NCI-H1105 (cell line): ENCODE measurements around the gene AMBP.

Source experiments
- DNase-seq: peaks from one replicate; lab custom pipeline; 2025; lab: John Stamatoyannopoulos, UW

Gene AMBP

GRCh38 chr9:114112778-114113584 is 34.9 kb upstream of the AMBP start:
- DNase-seq: no peak

- no peak for DNase-seq
Measured at GRCh38 chr9:114112325-114112724, 34.2 kb upstream of the AMBP start.

- DNase-seq: no peak
Measured at GRCh38 chr9:114110180-114110579, 32.1 kb upstream of the AMBP start.

- DNase-seq: no peak
Measured at GRCh38 chr9:114109124-114109523, 31.0 kb upstream of the AMBP start.

DNA sequence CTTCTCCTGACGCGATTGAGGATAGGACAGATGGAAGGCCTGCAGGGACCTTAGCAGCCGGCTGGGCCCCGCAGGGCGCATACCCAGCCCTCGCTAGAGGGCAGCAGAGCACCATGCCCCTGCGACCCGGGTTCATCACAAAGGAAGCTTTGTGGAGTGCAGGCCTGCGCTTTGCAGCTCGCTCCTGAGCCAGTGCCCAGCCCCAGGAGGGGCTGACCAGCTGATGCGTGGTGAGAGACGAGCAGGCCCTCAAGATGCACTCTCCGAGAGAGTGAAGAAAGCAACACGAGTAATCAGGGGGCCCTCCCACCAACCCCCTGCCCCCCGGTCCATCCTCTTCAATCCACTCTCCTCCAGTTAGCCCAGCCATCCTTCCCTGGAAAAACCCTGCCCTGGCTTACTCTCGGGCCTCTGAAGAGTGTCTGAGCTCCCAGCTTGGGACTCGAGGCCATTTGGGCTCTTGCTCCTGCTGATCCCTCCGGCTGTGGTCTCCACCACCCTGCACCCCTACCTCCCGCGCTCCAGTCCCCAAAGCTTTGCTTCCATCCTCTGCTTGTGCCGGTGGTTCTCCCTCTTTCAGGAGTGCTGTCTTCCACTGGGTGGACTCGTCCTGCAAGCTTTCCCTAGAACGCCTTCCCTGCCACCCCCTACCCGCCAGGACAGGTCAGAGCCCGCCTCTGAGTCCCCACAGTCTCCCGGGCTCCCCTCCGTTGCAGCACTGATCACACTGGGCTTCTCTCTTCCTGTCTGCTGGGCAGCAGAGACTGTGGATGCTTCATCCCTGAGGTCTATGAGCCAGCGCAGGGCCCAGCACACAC is 30.1 kb upstream of the AMBP start:
- peak; percentile 58 for DNase-seq

- no peak for DNase-seq
Measured at GRCh38 chr9:114107286-114108001, 29.3 kb upstream of the AMBP start.

DNA sequence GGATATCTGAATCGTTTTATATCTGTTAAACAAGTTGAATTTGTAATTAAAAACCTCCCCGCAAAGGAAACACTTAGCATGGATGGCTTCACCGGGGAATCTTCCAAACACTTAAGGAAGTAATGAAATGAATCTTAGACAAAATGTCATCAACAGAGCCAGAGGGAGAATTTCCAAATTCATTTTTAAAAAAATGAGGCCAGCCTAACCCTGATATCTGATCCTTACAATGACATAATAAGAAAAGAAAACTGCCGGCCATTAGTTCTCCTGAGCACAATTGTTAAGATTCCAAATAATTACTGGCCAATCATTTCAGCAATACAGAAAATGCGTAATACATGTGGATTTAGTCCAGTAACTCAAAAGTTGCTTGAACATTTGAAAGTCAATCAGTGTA is 27.1 kb upstream of the AMBP start:
- DNase-seq: no peak

DNA sequence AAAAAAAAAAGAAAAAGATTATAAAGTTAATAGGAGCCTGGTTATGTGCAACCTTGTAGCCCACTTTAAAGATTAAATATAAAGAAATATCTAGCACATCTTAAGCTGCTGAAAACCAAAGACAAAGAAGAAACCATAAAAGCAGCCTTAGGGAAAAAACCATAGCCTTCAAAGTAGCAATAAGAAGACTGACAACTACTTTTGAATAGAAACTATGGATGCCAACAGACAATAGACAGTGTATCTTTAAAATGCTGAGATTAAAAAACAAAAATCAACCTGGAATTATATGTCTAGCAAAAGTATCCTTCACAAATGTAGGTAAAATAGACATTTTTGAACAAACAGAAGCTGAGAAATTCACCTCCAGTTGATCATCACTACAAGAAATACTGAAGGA is 24.4 kb upstream of the AMBP start:
- no peak for DNase-seq

GRCh38 chr9:114100536-114100935 is 22.4 kb upstream of the AMBP start:
- DNase-seq: no peak

GRCh38 chr9:114099669-114100270 is 21.7 kb upstream of the AMBP start:
- DNase-seq: no peak

DNA sequence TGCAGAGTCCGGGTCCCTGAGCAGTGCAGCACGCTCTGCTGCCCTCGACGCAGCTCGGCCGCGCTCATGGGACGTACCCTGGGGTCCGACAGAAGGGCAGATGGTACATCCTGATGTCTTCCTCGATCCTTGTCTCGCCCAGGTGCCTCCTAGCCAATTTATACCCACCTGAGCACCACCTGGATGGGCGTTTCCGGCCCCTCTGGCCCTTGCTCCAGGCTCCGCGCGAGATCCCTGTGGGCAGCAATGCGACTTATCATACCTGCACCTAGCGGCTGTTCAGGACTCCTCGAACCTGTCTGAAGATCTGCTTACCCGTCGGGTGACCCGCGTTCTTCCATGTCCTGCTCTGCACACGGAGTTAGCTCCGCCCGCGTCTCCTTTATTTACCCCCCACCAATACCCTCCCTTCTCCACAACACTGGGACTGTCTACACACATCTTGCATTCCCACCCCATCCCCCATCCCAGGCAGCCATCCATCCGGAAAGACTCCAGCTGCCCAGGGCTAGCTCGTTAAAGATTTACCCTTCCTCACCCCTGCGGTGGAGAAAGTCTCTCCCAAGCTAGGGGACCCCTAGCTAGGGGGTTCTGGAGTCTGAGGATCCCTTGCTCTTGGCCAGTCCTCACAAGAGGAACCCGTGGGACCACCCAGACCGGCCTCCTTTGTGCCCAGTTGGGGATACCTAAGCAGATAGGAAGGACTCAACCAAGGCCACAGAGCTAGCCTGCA is 21.0 kb upstream of the AMBP start, which contains the start of gene KIF12:
KIF12 (minus strand) TSS at position 357 of the 733 bp plus-strand sequence; CDS start at position 341, 16 bp downstream.
- DNase-seq: no peak

- DNase-seq: no peak
Measured at GRCh38 chr9:114098021-114098935, 20.2 kb upstream of the AMBP start.

- no peak for DNase-seq
Measured at GRCh38 chr9:114097613-114098020, 19.5 kb upstream of the AMBP start.

DNA sequence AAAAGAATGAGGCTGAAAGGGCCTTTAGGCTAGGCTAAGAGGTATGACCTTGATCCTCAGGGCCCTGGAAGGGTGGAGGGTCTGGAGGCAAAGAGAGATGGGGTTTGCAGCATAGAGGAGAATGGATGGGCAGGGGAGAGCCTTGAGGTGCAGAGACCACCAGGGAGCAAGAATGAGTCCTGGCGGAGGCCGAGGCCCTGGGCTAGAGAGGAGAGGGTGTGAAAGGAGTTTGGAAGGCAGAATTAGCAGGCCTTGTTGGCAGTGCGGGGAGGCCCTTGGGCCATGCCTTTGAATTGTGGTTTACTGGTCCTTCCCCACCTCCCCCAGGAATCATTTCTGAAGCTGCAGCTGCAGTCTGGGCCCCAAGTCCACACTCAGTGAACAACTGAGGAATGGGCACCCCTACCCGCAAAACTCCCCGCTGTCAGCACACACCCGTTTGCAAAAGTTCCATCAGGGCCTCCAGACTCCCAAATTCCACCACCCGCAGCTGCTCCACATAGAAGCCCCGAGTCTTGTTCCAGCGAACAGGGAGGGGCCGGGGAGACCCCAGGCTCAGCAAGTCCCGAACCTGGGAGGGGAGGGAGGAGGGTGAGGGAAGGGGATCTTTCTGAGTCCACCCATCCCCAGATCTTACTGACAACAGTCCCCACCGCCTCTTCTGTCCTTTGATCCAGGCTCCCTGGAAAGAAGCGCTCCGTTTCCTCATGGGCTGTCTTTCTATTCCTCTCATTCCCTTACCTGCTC is 18.9 kb upstream of the AMBP start:
- DNase-seq: no peak

DNA sequence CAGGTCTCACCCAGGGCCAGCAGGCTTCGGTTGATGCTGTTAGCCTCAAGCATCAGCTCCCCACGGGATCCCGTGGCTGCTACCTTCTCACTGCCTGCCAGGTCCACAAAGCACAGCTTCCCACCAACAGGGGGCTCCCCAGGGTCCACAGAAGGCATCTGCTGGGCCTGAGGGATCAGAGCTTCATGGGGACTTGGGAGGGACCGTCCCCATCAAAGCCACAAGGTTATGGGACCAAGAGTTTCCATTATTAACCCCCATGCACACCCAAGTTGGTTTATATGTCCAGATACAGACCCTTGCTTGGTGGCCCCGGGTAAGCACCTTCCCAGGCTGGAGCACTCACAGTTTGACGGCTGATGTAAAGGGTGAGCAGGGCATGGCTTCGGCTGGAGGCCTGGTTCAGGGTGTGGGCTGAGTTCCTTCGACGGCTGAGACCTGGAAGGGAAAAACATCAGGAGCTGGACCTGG is 18.0 kb upstream of the AMBP start:
- DNase-seq: no peak

DNA sequence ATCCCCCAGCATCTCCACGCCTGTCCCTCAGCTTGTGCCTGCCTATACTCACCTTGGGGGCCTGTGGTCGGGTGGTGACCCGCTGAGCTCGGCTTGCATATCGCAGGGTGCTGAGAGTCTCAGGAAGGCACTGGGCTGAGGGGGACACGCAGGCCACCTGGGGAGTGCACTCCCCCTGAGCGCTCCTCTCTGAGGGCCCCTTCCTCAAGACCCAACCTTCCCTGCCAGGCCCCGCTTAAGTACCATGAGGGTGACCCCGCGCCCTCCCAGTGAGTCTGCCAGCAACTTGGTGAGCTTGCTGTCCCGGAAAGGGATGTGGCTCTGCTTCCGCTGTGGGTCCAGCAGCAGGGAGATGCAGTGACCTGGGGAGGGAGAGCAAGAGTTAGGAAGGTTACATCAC is 16.9 kb upstream of the AMBP start:
- no peak for DNase-seq

GRCh38 chr9:114093761-114094505 is 15.8 kb upstream of the AMBP start:
- no peak for DNase-seq

GRCh38 chr9:114093031-114093471 is 15.0 kb upstream of the AMBP start:
- DNase-seq: no peak

- no peak for DNase-seq
Measured at GRCh38 chr9:114092336-114092735, 14.2 kb upstream of the AMBP start.
